EH (cell line): ENCODE measurements around the gene ECM2.

Experiments
- DNase-seq: peaks from one replicate; pipeline ENCODE4 v3.0.0-alpha.2; 2015; ENCODE audit warnings: low read depth

ECM2 gene

GRCh38 chr9:92500725-92501124 is 35.1 kb downstream of the ECM2 start:
- DNase-seq = no peak

GRCh38 chr9:92499701-92500100 is 36.1 kb downstream of the ECM2 start:
- no peak for DNase-seq

- peak; percentile 69 for DNase-seq
Measured at GRCh38 chr9:92496396-92497176, 39.2 kb downstream of the ECM2 start.

- peak; percentile 65 for DNase-seq
Measured at GRCh38 chr9:92494856-92495255, 40.9 kb downstream of the ECM2 start.

GRCh38 chr9:92493749-92494387 is 41.9 kb downstream of the ECM2 start:
- DNase-seq = no peak

- no peak for DNase-seq
Measured at GRCh38 chr9:92492781-92493401, 42.9 kb downstream of the ECM2 start.

GRCh38 chr9:92488681-92489550 is 46.9 kb downstream of the ECM2 start:
- DNase-seq = peak; percentile 56

- DNase-seq = no peak
Measured at GRCh38 chr9:92486371-92486770, 49.4 kb downstream of the ECM2 start.

- no peak for DNase-seq
Measured at GRCh38 chr9:92484563-92484962, 51.2 kb downstream of the ECM2 start.

GRCh38 chr9:92483627-92484545 is 51.9 kb downstream of the ECM2 start:
- DNase-seq = peak; percentile 57

GRCh38 chr9:92482805-92483204 is 53.0 kb downstream of the ECM2 start:
- DNase-seq = no peak

- peak; percentile 71 for DNase-seq
Measured at GRCh38 chr9:92482329-92482728, 53.5 kb downstream of the ECM2 start, which contains the start of gene ASPN. TSS of gene ASPN (minus strand) at chr9:92482506.

- DNase-seq = peak; percentile 52
Measured at GRCh38 chr9:92480986-92481633, 54.7 kb downstream of the ECM2 start.

GRCh38 chr9:92480291-92480771 is 55.5 kb downstream of the ECM2 start:
- DNase-seq = peak; percentile 66

- DNase-seq = no peak
Measured at GRCh38 chr9:92479346-92479745, 56.4 kb downstream of the ECM2 start.

- DNase-seq = no peak
Measured at GRCh38 chr9:92478783-92479182, 57.0 kb downstream of the ECM2 start.

- no peak for DNase-seq
Measured at GRCh38 chr9:92476962-92477361, 58.8 kb downstream of the ECM2 start.

- no peak for DNase-seq
Measured at GRCh38 chr9:92474587-92474986, 61.2 kb downstream of the ECM2 start.

- DNase-seq = peak; percentile 74
Measured at GRCh38 chr9:92468206-92468605, 67.6 kb downstream of the ECM2 start.

- no peak for DNase-seq
Measured at GRCh38 chr9:92467511-92467910, 68.3 kb downstream of the ECM2 start.
